ENCODE measurements around the gene COL19A1. TPM values are rescaled to one million over a fixed set of nuclear protein-coding genes. Genes with fewer than 3 reads are reported as not detected.
"Not testable (repeated sequence)": the region's sequence is repeated elsewhere in the genome, so short reads cannot be mapped to it uniquely, and the experiment has no call there.

COL19A1 gene
- total RNA-seq, 1 experiment from 2014 or later, result not detected

DNA sequence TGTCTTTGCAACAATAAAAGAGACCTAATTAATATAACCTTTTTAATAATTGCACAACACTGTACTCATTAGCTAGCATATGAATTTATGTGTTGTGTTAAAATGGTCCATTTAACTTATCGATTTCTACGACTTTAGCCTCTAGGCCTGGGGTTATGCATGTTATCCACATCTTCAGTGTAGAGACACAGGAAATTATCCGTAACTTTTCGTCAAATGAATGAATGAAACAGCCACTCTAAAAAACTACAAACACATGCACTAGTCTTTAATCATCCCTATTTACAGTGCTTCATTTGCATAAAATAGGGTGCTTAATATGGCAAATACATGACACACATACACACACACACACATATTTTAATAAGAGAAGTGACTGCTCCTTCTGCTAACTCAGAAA is 47.2 kb upstream of the COL19A1 start:
- Mint-ChIP-seq H3K9me3 (ENCODE audit: unreplicated experiment) (no peaks in the 10 kb centered on the region), H3K36me3 (ENCODE audit: insufficient read depth, unreplicated experiment) (no peaks in the 10 kb centered on the region), H3K4me1 (ENCODE audit: insufficient read depth, unreplicated experiment) (no peaks in the 10 kb centered on the region), H3K27ac (ENCODE audit: low read depth, unreplicated experiment) (no peak overlapping the region), H3K4me3 (ENCODE audit: unreplicated experiment) (no peak overlapping the region), H3K27me3 (ENCODE audit: insufficient read depth, unreplicated experiment) (peaks cover 24% of the 10 kb centered on the region)
- ChIA-PET CTCF (no interaction called here), POLR2A (no interaction called here)
- no TSS peak for BruUV-seq (replicated peaks)
- DNase-seq (ENCODE audit: unreplicated experiment), result no peak
- TF ChIP-seq, protein P1, sequence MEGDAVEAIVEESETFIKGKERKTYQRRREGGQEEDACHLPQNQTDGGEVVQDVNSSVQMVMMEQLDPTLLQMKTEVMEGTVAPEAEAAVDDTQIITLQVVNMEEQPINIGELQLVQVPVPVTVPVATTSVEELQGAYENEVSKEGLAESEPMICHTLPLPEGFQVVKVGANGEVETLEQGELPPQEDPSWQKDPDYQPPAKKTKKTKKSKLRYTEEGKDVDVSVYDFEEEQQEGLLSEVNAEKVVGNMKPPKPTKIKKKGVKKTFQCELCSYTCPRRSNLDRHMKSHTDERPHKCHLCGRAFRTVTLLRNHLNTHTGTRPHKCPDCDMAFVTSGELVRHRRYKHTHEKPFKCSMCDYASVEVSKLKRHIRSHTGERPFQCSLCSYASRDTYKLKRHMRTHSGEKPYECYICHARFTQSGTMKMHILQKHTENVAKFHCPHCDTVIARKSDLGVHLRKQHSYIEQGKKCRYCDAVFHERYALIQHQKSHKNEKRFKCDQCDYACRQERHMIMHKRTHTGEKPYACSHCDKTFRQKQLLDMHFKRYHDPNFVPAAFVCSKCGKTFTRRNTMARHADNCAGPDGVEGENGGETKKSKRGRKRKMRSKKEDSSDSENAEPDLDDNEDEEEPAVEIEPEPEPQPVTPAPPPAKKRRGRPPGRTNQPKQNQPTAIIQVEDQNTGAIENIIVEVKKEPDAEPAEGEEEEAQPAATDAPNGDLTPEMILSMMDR (IDR thresholded peaks at IDR 0.05; ENCODE audit: unreplicated experiment), result no peak
- intact Hi-C loops (cut with micrococcal nuclease), result no loop called here

DNA sequence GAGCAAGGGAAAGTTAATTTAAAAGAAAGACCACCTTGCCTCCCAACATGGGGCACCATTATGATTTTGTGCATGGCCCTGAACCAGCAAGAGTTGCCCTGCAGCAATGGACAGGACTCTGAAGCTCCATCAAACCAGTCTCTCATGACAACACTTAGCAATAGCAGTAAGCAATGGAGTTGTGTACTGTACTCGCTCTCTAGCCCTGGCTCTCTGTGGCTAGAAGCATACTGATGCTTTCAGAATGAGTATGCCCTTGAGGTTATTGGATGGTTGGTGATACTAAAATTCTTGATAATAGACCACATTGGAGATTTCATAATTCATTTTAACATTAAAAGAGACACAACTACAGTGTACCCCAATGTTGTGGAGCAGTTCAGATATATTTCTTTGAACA is 46.3 kb upstream of the COL19A1 start:
- ChIA-PET POLR2A (no interaction called here), CTCF (no interaction called here)
- no TSS peak for BruUV-seq (replicated peaks)
- intact Hi-C loops (cut with micrococcal nuclease), result no loop called here
- H3K27me3 Mint-ChIP-seq (ENCODE audit: insufficient read depth, unreplicated experiment), result peaks cover 18% of the 10 kb centered on the region
- H3K9me3 Mint-ChIP-seq (ENCODE audit: unreplicated experiment), result no peaks in the 10 kb centered on the region
- no peak overlapping the region for H3K27ac Mint-ChIP-seq (ENCODE audit: low read depth, unreplicated experiment)
- H3K36me3 Mint-ChIP-seq (ENCODE audit: insufficient read depth, unreplicated experiment), result no peaks in the 10 kb centered on the region
- H3K4me1 Mint-ChIP-seq (ENCODE audit: insufficient read depth, unreplicated experiment), result no peaks in the 10 kb centered on the region
- no peak for DNase-seq (ENCODE audit: unreplicated experiment)
- TF ChIP-seq, protein P1 (IDR thresholded peaks at IDR 0.05; ENCODE audit: unreplicated experiment), result no peak
- H3K4me3 Mint-ChIP-seq (ENCODE audit: unreplicated experiment), result no peak overlapping the region

DNA sequence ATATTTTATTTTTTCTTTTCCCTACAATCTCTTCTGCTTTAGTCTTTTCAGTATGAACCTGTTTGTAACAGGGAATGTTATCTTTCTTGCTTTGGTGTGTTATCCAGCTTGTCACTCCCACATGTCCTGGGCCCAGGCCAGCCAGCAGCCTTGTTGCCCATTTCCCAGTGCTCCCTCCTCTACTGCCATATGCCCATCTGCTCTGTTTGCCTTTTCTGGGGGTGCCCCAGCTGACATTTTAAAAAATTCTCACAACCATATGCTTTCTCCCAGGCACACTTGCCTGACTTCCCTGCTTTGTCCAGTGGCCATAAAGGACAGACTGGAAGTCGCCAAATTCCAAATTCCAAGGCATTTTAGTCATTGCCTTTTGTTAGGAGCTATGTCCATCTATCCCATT is 45.9 kb upstream of the COL19A1 start:
- H3K9me3 Mint-ChIP-seq (ENCODE audit: unreplicated experiment), result no peaks in the 10 kb centered on the region
- H3K36me3 Mint-ChIP-seq (ENCODE audit: insufficient read depth, unreplicated experiment), result no peaks in the 10 kb centered on the region
- TF ChIP-seq, protein P1 (IDR thresholded peaks at IDR 0.05; ENCODE audit: unreplicated experiment), result no peak
- DNase-seq (ENCODE audit: unreplicated experiment), result no peak
- no TSS peak for BruUV-seq (replicated peaks)
- intact Hi-C loops (cut with micrococcal nuclease), result no loop called here
- H3K27me3 Mint-ChIP-seq (ENCODE audit: insufficient read depth, unreplicated experiment), result peaks cover 14% of the 10 kb centered on the region
- H3K4me3 Mint-ChIP-seq (ENCODE audit: unreplicated experiment), result no peak overlapping the region
- H3K27ac Mint-ChIP-seq (ENCODE audit: low read depth, unreplicated experiment), result no peak overlapping the region
- CTCF ChIA-PET, result no interaction called here
- no peaks in the 10 kb centered on the region for H3K4me1 Mint-ChIP-seq (ENCODE audit: insufficient read depth, unreplicated experiment)
- POLR2A ChIA-PET, result no interaction called here

DNA sequence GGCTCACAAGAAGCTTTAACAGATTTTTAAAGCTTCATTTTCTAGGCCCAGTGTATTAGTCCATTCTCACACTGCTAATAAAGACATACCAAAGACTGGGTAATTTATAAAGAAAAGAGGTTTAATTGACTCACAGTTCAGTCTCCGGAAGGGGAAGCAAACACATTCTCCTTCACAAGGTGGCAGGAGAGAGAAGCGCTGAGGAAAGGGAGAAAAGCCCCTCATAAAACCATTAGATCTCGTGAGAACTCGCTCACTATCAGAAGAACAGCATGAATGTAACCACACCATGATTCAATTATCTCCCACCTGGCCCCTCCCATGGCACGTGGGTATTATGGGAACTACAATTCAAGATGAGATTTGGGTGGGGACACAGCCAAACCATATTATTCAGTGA is 42.0 kb upstream of the COL19A1 start:
- peaks cover 38% of the 10 kb centered on the region for H3K27me3 Mint-ChIP-seq (ENCODE audit: insufficient read depth, unreplicated experiment)
- intact Hi-C loops (cut with micrococcal nuclease); H3K4me1 Mint-ChIP-seq (ENCODE audit: insufficient read depth, unreplicated experiment); POLR2A ChIA-PET; BruUV-seq (replicated peaks); DNase-seq (ENCODE audit: unreplicated experiment); H3K9me3 Mint-ChIP-seq (ENCODE audit: unreplicated experiment); H3K27ac Mint-ChIP-seq (ENCODE audit: low read depth, unreplicated experiment); H3K36me3 Mint-ChIP-seq (ENCODE audit: insufficient read depth, unreplicated experiment); H3K4me3 Mint-ChIP-seq (ENCODE audit: unreplicated experiment): not testable (repeated sequence)
- CTCF ChIA-PET, result interaction anchor here (1.0 kb wide), 1 partner anchor 283 kb away, joined by 3 read pairs; no protein-coding TSS in a partner anchor

DNA sequence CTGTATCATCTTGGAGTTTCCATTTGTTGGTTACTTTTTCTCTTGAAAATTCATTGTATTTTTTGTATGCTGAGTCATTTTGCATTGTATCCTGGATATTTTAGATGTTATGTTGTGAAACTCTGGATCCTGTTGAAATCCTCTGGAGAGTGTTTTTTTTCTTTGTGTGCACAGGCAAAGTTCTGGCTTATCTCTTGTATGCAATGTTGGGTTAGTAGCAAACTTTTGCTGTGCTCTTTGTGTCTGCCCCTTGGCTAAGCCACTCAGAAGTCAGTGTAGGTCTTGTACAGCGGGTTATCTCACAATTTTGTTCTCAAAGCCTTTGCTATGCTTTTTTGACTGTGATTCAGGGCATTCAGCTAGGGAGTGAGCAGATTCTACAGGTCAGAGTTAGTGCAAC is 40.5 kb upstream of the COL19A1 start:
- no peaks in the 10 kb centered on the region for H3K9me3 Mint-ChIP-seq (ENCODE audit: unreplicated experiment)
- peak; percentile 20 for DNase-seq (ENCODE audit: unreplicated experiment)
- ChIA-PET POLR2A (no interaction called here), CTCF (no interaction called here)
- no peak overlapping the region for H3K27ac Mint-ChIP-seq (ENCODE audit: low read depth, unreplicated experiment)
- TF ChIP-seq, protein P1 (IDR thresholded peaks at IDR 0.05; ENCODE audit: unreplicated experiment), result no peak
- BruUV-seq (replicated peaks), result no TSS peak
- H3K4me1 Mint-ChIP-seq (ENCODE audit: insufficient read depth, unreplicated experiment), result no peaks in the 10 kb centered on the region
- intact Hi-C loops (cut with micrococcal nuclease), result no loop called here
- no peaks in the 10 kb centered on the region for H3K36me3 Mint-ChIP-seq (ENCODE audit: insufficient read depth, unreplicated experiment)
- peaks cover 53% of the 10 kb centered on the region for H3K27me3 Mint-ChIP-seq (ENCODE audit: insufficient read depth, unreplicated experiment)
- no peak overlapping the region for H3K4me3 Mint-ChIP-seq (ENCODE audit: unreplicated experiment)
